Erythroblast (primary cell): ENCODE results near the gene ARCN1.

Source experiments
- GATA1 ChIP-seq: IDR thresholded peaks from 2 replicates; pipeline ENCODE4 v1.6.1; 2011; ENCODE audit warnings: low read depth, mild to moderate bottlenecking, control low read depth, low read length, moderate library complexity
- POLR2A ChIP-seq: IDR thresholded peaks from 2 replicates; pipeline ENCODE4 v1.6.1; 2011; ENCODE audit warnings: mild to moderate bottlenecking, low read length

DNA sequence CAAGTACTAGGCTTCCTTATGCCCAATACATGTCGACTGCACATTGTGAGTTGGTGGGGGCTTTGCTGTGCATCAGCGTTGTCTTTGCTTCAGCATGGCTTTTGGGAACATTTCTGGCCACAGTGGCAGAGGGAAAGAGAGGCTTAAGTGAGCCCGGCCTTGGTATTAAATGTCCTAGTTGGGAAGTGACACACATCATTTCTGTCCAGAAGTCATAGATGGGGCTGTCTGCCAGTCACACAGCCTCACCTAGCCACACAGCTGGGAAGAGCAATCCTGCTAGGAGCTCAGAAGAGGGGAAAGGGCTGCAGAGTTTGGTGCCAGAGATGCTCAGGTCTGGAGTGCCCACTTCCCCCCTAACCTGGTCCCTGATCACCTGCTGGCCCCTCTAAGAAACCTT is 79.6 kb downstream of the ARCN1 start:
- TF ChIP-seq POLR2A (no peak), GATA1 (no peak)
